Subcutaneous abdominal adipose tissue (tissue), 5 donors: ENCODE measurements around the gene BFAR.
A peak's percentile ranks its signal among the peaks of the same experiment; 100 is the strongest.

Source experiments
- H3K27ac ChIP-seq: one replicate; pipeline ENCODE4 v1.7.0; 2013; ENCODE audit warnings: low read depth, mild to moderate bottlenecking, inconsistent platforms, low read length, moderate library complexity
- H3K27me3 ChIP-seq, 5 donors: one replicate each; pipeline ENCODE4 v1.7.0; 2013; ENCODE audit warnings: low read length in 5 of 5, inconsistent platforms in 1 of 5; ENCODE audit not compliant: control insufficient read depth in 5 of 5, insufficient read depth in 4 of 5
- H3K36me3 ChIP-seq, 5 donors: one replicate each; pipeline ENCODE4 v1.7.0; 2013; ENCODE audit warnings: low read length in 5 of 5; ENCODE audit not compliant: control insufficient read depth in 5 of 5, insufficient read depth in 5 of 5
- H3K4me1 ChIP-seq, 5 donors: one replicate each; pipeline ENCODE4 v1.7.0; 2013; ENCODE audit warnings: low read length in 5 of 5, mild to moderate bottlenecking in 3 of 5, moderate library complexity in 1 of 5; ENCODE audit not compliant: control insufficient read depth in 5 of 5, insufficient read depth in 5 of 5
- H3K4me3 ChIP-seq, 5 donors: one replicate each; pipeline ENCODE4 v1.7.0; 2013; ENCODE audit warnings: low read length in 5 of 5, low read depth in 1 of 5
- H3K9ac ChIP-seq, 5 donors: one replicate each; pipeline ENCODE4 v1.7.0; 2013; ENCODE audit warnings: low read length in 5 of 5, mild to moderate bottlenecking in 4 of 5, moderate library complexity in 3 of 5
- H3K9me3 ChIP-seq, 5 donors: one replicate each; pipeline ENCODE4 v1.7.0; 2013; ENCODE audit warnings: low read length in 5 of 5; ENCODE audit not compliant: control insufficient read depth in 5 of 5
- donor health status: healthy.
- donor health status: healthy.
- donor health status: healthy.
- donor health status: healthy.
- donor health status: healthy.

BFAR gene, protein sequence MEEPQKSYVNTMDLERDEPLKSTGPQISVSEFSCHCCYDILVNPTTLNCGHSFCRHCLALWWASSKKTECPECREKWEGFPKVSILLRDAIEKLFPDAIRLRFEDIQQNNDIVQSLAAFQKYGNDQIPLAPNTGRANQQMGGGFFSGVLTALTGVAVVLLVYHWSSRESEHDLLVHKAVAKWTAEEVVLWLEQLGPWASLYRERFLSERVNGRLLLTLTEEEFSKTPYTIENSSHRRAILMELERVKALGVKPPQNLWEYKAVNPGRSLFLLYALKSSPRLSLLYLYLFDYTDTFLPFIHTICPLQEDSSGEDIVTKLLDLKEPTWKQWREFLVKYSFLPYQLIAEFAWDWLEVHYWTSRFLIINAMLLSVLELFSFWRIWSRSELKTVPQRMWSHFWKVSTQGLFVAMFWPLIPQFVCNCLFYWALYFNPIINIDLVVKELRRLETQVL

GRCh38 chr16:14632693-14633569 is at the start of gene BFAR:
Gene BFAR (plus strand): TSS chr16:14632951. CDS start chr16:14644347, 11,396 bp downstream.
- Histone ChIP-seq H3K27ac (peak within 1 kb of the TSS; percentile 69), H3K27me3 (no peaks in the 10 kb centered on the region), H3K9me3 (no peaks in the 10 kb centered on the region), H3K4me1 (peaks cover 3 to 56% (median 49%) of the 10 kb centered on the region in 5 donors), H3K36me3 (peaks cover 0 to 4% (median under 1%) of the 10 kb centered on the region in 5 donors), H3K4me3 (peak within 1 kb of the TSS; percentile 90 to 96 (median 94)), H3K9ac (peak within 1 kb of the TSS; percentile 73 to 95 (median 91))

- Histone ChIP-seq H3K9ac (no peak overlapping the region), H3K4me3 (no peak overlapping the region), H3K27ac (no peak overlapping the region), H3K4me1 (no peaks in the 10 kb centered on the region), H3K27me3 (no peaks in the 10 kb centered on the region), H3K36me3 (peaks cover 46 to 81% (median 66%) of the 10 kb centered on the region in 5 donors), H3K9me3 (no peaks in the 10 kb centered on the region)
Observed at GRCh38 chr16:14585287-14585686, 47.5 kb upstream of the BFAR start.

GRCh38 chr16:14586637-14587305 is 46.0 kb upstream of the BFAR start:
- Histone ChIP-seq H3K9me3 (no peaks in the 10 kb centered on the region), H3K4me3 (no peak overlapping the region), H3K4me1 (no peaks in the 10 kb centered on the region), H3K27me3 (no peaks in the 10 kb centered on the region), H3K36me3 (peaks cover 45 to 81% (median 63%) of the 10 kb centered on the region in 5 donors), H3K27ac (no peak overlapping the region), H3K9ac (no peak overlapping the region)

DNA sequence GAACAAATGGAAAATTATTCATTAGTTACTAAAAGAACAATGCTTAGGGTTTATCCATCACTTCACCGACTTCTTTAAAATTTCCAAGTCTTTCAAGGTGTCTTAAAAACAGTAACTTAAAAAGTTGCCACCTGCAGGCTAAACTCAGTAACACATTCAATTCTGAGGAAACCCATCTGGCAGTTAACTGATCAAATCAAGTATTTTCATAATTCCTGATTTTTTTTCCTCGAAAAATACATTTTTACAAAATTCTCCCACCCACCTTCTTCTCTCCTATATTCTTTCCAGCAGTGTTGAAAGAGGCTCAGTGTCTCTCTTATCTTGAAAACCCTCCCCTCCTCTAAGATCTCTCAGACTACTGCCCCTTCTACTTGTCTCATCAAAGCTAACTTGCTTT is 32.6 kb upstream of the BFAR start:
- H3K9me3 ChIP-seq, result no peaks in the 10 kb centered on the region
- H3K9ac ChIP-seq, result no peak overlapping the region
- no peaks in the 10 kb centered on the region for H3K27me3 ChIP-seq
- H3K27ac ChIP-seq, result no peak overlapping the region
- H3K36me3 ChIP-seq, result peaks cover 20 to 74% (median 53%) of the 10 kb centered on the region in 5 donors
- no peak overlapping the region for H3K4me3 ChIP-seq
- H3K4me1 ChIP-seq, result no peaks in the 10 kb centered on the region

- Histone ChIP-seq H3K27ac (no peak overlapping the region), H3K9ac (no peak overlapping the region), H3K27me3 (no peaks in the 10 kb centered on the region), H3K4me1 (no peaks in the 10 kb centered on the region), H3K9me3 (no peaks in the 10 kb centered on the region), H3K36me3 (peaks cover 26 to 75% (median 69%) of the 10 kb centered on the region in 5 donors), H3K4me3 (no peak overlapping the region)
Observed at GRCh38 chr16:14602443-14602963, 30.2 kb upstream of the BFAR start.

- Histone ChIP-seq H3K4me1 (peaks cover 0 to 7% (median 0%) of the 10 kb centered on the region in 5 donors), H3K27ac (no peak overlapping the region), H3K36me3 (peaks cover 27 to 87% (median 71%) of the 10 kb centered on the region in 5 donors), H3K27me3 (no peaks in the 10 kb centered on the region), H3K9me3 (no peaks in the 10 kb centered on the region), H3K9ac (no peak overlapping the region), H3K4me3 (no peak overlapping the region)
Observed at GRCh38 chr16:14606102-14606501, 26.6 kb upstream of the BFAR start.

DNA sequence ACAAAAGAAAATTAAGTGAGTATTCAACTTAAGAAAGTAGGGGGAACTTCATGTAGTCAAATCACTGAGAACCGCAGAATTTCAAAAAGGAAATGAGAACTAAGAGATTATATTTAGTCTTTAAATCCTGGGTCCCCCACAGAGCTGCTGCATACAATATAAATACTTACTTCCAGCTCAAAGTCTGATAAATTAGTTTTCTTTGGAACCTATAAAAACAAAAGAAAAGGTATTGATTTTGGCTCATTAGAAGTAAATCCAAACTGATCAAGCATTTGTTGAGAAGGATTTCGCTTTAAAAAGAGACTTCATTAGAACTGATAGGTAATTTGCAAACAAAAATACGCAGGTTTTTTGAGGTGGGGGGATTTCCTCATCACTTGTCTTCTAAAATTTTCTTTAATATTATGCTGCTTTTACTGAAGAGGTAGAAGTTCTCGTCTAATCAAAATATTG is 24.6 kb upstream of the BFAR start:
- no peak overlapping the region for H3K27ac ChIP-seq
- no peaks in the 10 kb centered on the region for H3K9me3 ChIP-seq
- H3K9ac ChIP-seq, result no peak overlapping the region
- H3K4me3 ChIP-seq, result no peak overlapping the region
- peaks cover 27 to 80% (median 65%) of the 10 kb centered on the region in 5 donors for H3K36me3 ChIP-seq
- H3K27me3 ChIP-seq, result no peaks in the 10 kb centered on the region
- peaks cover 0 to 7% (median 0%) of the 10 kb centered on the region in 5 donors for H3K4me1 ChIP-seq

DNA sequence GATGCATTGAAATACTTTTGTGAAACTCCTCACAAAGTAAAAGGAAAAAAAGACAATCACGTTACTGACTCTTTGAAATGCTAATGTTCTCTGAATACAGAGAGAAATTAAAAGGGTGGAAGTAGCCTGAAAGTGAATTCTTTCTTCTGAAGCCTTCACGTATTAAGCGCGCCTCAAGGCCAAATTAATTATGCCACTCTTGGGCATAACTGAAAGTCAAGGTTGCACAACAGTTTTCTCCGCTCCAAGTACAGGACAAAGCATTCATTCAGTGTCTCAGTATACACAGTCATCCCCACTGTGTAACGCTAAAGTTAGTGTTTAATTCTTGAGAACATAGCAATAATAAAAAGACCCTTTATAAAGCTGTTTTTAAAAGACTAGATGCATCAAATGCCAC is 24.1 kb upstream of the BFAR start:
- H3K4me1 ChIP-seq, result peaks cover 0 to 7% (median 0%) of the 10 kb centered on the region in 5 donors
- H3K27ac ChIP-seq, result no peak overlapping the region
- H3K4me3 ChIP-seq, result no peak overlapping the region
- no peaks in the 10 kb centered on the region for H3K9me3 ChIP-seq
- H3K36me3 ChIP-seq, result peaks cover 25 to 80% (median 63%) of the 10 kb centered on the region in 5 donors
- H3K9ac ChIP-seq, result no peak overlapping the region
- no peaks in the 10 kb centered on the region for H3K27me3 ChIP-seq

DNA sequence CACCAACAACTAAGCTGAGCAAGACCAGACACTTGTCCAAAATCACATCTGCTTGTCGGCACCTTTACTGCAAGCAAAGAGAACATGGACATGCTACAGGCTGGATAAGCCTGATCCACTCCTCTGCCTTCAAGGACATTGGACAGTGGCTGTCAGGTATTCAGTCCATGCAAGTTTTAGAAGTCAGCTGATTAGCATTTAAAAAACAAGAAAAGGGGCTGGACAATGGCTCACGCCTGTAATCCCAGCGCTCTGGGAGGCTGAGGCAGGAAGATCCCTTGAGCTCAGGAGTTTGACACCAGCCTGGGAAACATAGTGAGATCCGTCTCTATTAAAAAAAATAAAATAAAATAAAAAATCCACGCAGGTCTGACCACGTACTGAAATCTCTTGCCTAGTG is 23.0 kb upstream of the BFAR start:
- no peaks in the 10 kb centered on the region for H3K27me3 ChIP-seq
- H3K36me3 ChIP-seq, result peaks cover 22 to 83% (median 67%) of the 10 kb centered on the region in 5 donors
- peaks cover 0 to 7% (median 0%) of the 10 kb centered on the region in 5 donors for H3K4me1 ChIP-seq
- H3K4me3 ChIP-seq, result no peak overlapping the region
- no peak overlapping the region for H3K27ac ChIP-seq
- H3K9ac ChIP-seq, result no peak overlapping the region
- no peaks in the 10 kb centered on the region for H3K9me3 ChIP-seq
